Stimulated activated CD8-positive, alpha-beta memory T cell treated with anti-CD3 and anti-CD28 coated beads, Interleukin-4, amount 100 ng/mL, for 24 hours (primary cell): ENCODE results near the gene IGLL1.
A peak's percentile ranks its signal among the peaks of the same experiment; 100 is the strongest.
"Not testable (repeated sequence)": the region's sequence is repeated elsewhere in the genome, so short reads cannot be mapped to it uniquely, and the experiment has no call there.

ENCODE experiments used
- DNase-seq: peaks from one replicate; pipeline ENCODE4 v3.0.0-alpha.2; 2020; ENCODE audit warnings: low read depth

IGLL1 gene

GRCh38 chr22:23591201-23591791, 11.2 kb upstream of the IGLL1 start:
- DNase-seq = peak; percentile 35

GRCh38 chr22:23583836-23584235, 3.7 kb upstream of the IGLL1 start:
- DNase-seq = no peak

DNA sequence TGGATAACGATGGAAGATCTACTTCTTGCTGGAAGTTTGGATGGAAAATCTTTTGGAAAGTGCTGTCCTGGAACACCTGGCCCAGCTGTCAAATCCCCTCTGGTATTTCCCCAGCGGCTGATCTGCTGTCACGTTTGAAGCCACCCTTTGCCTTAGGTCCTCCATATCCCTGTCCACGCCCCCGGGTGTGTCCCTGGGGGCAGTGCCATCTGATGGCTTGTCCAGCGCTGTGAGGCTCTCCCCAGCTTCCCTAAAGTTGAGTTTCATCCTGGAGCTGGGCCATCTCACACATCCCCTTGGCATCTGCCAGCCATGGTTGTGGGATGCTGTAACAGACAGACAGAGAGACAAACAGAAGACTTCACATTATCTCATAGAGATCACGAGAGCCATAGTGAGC, 3.1 kb upstream of the IGLL1 start:
- no peak for DNase-seq

GRCh38 chr22:23581260-23581650, 1.2 kb upstream of the IGLL1 start:
- no peak for DNase-seq

DNA sequence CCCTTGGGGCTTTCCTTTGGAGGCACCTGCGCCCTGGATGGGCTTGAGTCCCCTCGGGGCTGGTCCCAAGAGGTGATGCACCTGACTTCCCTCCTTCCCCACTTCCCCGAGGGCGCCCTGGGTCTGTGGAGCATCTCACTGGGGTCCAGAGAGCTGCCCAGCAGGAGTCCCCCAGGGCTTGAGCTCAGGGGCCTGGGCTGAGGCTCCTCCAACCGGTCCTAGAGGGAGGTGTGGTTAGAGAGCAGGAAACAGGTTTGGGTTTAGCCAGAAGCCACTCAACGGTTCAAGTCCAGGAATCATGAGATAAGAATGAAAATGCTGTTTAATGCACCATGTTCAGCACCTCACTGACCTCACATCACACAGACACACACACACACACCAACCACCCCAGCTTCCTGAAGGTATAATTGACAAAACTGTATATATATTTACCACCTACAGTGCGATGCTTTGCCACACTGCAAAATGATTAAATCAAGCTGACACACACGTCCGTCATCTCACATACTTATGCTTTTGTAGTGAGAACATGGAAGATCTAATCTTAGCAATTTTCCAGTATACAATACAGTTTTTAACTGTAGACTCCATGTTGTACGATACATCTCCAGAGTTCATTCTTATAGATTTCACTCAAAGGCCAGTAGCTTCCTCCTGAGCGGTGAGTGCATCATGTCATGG, 628 bp upstream of the IGLL1 start:
- no peak for DNase-seq

- DNase-seq = no peak
Measured at GRCh38 chr22:23579280-23579679, 810 bp downstream of the IGLL1 start.

- no peak for DNase-seq
Measured at GRCh38 chr22:23578306-23578705, 1.8 kb downstream of the IGLL1 start.

DNA sequence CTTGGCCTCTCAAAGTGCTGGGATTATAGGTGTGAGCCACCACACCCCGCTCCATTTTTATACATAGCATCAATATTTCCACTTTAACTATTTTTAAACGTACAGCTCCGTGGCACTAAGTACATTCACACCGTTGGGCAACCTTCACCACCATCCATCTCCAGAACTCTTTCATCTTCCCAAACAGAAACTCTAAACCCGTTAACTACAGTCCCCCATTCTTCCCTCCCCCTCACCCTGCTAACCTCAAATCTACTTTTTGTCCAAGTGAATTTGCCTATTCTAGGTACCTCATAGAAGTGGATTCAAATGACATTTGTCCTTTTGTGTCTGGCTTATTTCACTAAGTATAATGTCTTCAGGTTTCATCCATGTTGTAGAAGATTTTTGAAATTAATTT, 3.4 kb downstream of the IGLL1 start:
- no peak for DNase-seq

DNA sequence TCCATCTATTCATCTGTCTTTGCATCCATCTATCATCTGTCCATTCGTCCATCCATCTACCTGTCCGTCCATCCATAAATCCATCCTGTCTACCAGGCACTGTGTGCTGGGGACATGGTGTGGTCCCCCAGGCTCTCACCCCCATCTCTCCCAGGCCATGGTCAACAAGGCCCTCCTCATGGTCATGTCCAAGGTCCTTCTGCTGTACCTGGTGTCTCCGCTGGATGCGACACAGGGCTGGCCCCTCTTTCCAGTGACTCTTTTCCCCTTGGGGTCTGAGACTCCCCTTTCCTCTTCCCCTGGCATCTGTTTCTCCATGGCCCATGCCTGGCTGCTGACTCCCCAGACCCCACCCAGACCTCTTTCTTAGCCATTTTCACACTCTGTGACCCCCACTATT, 4.5 kb downstream of the IGLL1 start:
- DNase-seq = no peak

DNA sequence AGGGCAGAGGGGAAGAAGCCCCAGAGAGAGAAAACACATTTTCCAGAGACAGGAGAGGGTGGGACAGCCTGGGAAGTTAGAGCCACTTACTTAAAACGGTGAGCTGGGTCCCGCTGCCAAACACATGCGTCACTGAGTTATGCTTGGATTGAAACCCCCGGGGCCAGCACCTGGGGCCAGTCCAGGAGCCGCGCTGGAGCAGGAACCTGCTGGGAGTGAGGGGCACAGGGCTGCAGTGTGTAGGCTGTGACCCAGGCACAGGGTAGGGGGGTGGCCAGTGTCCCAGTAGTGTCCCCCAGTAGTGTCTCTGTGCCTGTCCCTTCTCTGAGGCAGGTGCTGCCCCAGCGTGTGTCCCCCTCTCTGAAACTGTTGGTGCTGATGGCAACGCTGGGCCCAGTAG, 5.2 kb downstream of the IGLL1 start:
- DNase-seq = no peak

- DNase-seq = no peak
Measured at GRCh38 chr22:23574371-23574811, 5.7 kb downstream of the IGLL1 start.

DNA sequence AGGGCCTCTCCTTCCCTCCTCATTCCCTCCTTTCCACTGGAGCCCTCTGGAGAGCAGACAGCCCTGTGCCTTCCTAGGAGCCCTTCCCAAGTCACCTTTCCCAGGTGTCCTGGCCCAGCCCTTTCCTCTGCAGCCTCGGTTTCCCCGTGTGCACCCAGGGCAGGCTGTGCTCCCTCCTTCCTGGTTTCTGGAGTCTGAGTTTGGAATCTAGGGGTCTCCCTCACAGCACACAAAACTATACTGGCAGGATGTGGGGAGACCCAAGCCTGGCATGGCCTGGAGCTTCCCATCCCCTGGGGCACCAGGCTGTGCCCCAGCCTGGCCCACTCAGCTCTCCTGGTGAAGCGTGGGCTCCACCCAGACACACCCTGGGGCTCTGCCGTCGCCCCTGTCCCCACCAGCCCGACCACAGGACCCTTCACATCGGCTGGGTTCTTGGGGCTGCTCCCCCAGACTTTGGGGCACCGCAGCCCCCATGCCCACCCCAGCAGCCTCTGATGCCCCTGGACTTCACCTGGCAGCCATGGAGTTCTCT, 6.3 kb downstream of the IGLL1 start:
- DNase-seq = not testable (repeated sequence)

GRCh38 chr22:23573106-23573505, 7.0 kb downstream of the IGLL1 start:
- DNase-seq = not testable (repeated sequence)

DNA sequence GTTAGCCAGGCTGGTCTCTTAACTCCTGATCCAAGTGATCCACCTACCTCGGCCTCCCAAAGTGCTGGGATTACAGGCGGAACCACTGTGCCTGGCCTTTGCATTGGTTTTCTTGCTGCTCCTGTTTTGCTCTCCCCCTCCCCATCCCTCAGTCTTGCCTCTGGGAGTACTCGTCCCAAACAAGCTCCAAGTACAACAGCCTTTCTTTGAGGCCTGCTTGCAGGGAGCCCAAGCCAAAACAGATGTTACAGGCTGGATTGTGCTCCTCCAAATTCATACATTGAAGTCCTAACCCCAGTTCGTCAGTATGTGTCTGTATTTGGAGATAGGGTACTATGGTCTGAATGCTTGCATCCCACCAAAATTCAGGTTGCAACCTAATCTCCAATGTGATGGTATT, 8.6 kb downstream of the IGLL1 start:
- DNase-seq = no peak

- DNase-seq = no peak
Measured at GRCh38 chr22:23570681-23571080, 9.4 kb downstream of the IGLL1 start.

GRCh38 chr22:23569716-23570115, 10.4 kb downstream of the IGLL1 start:
- DNase-seq = no peak

GRCh38 chr22:23569291-23569690, 10.8 kb downstream of the IGLL1 start:
- no peak for DNase-seq

DNA sequence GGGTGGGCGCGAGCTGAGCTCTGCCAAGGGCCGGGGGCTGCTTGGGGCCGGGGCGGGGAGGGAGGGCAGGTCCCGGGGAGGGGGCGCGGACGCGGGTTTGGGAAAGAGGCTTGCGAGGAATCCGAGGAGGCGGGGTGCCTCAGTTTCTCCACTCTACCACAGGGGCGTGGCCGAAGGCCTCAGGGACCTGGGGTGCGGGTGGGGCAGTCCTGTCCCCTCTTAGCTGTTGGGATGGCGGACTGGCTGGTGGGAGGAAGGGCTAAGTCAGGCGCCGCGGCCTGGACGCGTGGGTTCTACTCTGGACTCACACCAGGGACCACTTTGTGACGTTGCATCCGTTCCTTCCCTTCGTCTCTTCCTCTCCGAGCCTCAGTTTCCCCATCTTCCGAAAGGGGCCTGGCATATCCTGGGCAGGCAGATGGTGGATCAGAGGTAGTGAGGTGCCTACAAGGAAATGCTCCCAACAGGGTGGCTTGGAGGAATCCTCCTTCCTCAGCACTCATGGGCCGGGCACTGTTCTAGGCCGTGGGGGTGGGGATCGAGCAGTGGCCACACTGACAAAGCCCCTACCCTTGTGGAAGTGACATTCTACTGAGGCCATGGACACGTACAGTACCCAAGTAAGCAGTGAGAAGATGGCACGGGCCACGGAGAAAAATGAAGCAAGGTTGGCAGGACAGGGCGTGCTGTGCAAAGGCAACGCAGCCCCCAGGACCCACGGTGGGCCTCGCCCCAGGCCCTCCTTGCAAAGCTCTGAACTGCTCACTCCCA, 13.2 kb downstream of the IGLL1 start:
- no peak for DNase-seq

DNA sequence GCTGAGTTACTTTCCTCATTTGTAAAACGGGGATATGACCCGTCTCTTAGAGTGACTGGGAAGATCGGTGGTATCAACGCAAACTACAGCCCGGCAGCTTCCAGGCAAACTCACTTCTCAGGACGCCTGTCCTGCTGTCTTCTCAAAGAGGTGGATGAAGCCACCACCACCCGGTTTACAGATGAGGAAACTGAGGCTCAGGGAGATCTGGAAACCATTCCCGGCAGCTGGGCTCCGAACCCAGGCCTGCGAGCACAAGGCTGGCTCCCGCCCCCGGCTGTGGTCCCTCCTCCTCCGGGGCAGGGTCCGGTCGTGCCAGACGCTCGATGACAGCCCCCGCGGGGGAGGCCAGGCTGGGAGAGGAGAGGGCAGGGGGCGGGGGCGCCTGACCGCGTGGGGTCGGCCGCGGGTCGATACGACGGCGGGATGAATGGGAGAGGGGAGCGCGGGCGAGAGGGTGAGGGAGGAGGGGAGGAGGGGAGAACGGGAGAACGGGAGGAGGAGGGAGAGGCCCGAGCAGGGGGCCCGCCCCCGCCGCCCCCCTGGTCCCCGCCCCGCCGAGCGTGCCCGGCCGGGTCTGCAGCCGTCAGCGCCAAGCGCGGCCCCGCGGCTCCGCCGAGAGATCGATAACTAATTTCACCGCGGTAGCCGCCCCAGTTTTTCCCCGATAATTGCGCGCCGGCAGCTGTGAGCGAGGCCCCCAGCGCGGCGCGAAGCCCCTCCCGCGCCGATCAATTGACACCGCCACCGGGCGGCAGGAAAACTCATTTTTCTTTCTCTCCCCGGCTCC, 14.0 kb downstream of the IGLL1 start:
- DNase-seq = no peak

- no peak for DNase-seq
Measured at GRCh38 chr22:23565305-23565914, 14.7 kb downstream of the IGLL1 start.

DNA sequence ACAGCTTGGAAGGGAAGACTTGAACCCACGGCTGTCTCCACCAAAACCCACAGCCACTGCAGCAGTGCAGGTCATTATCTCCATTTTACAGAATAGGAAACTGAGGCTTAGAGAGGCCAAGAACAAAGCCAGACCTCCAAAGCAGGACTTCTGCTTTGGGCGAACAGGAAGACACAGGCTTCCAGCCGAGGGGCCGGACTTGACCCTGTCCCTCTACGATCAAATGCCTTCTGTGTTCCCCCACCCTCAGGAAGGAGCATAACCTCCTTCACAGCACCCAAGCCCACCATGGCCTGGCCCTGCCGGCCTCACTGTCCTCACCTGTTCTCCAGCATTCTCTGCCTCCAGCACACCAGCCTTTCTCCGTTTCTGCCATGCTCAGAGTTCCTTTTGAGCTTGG, 15.8 kb downstream of the IGLL1 start:
- no peak for DNase-seq

DNA sequence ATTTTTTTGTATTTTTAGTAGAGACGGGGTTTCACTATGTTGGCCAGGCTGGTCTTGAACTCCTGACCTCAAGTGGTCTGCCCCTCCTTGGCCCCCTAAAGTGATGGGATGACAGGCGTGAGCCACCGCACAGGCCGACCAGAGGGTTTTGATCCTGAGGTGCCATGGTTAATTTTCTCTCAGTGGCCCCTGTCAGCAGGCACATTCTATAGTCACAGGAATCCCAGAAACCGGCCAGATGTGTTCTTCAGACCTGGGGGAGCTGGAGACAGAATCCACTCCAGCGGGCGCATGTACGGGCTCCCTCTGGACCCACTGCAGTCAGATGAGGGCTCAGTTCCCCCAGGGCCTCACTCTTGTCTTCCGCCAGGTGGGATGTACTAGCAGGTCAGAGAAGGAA, 17.0 kb downstream of the IGLL1 start:
- DNase-seq = no peak
